SU-DHL-6 (cell line): ENCODE measurements around the gene NKPD1.

Source experiments
- H2AFZ ChIP-seq: fragments of 200-600 bp; sonication (generic); 2 replicates; pipeline ENCODE4 v1.6.1; 2014; ENCODE audit warnings: low read depth, mild to moderate bottlenecking, moderate library complexity, mixed read lengths, antibody characterized with exemption, low read length; ENCODE audit not compliant: severe bottlenecking
- H3F3A ChIP-seq: fragments of 200-600 bp; shearing (Covaris generic); 2 replicates; pipeline ENCODE4 v1.6.0; 2016; ENCODE audit warnings: antibody characterized with exemption, mild to moderate bottlenecking; ENCODE audit not compliant: insufficient read depth
- H3K27ac ChIP-seq: fragments of 200-600 bp; sonication (generic); 2 replicates; pipeline ENCODE4 v1.5.1; 2016; ENCODE audit warnings: low read depth, mild to moderate bottlenecking, low read length, moderate library complexity, mixed read lengths
- H3K27me3 ChIP-seq: fragments of 200-600 bp; sonication (generic), shearing (Covaris generic); 2 replicates; pipeline ENCODE4 v1.6.0; 2014; ENCODE audit warnings: mild to moderate bottlenecking, low read length
- H3K36me3 ChIP-seq: fragments of 200-600 bp; sonication (generic); 2 replicates; pipeline ENCODE4 v1.6.1; 2014; ENCODE audit warnings: mild to moderate bottlenecking, low read length, mixed read lengths
- H3K4me2 ChIP-seq: fragments of 300-600, 200-600 bp; shearing (Covaris generic), sonication (generic); 2 replicates; pipeline ENCODE4 v1.6.0; 2014; ENCODE audit warnings: low read length, low read depth, mild to moderate bottlenecking; ENCODE audit not compliant: poor library complexity, severe bottlenecking
- H3K4me3 ChIP-seq: fragments of 200-600 bp; sonication (generic); 2 replicates; pipeline ENCODE4 v1.5.1; 2014; ENCODE audit warnings: antibody characterized with exemption, low read length, mild to moderate bottlenecking, mixed read lengths; ENCODE audit not compliant: insufficient read depth, poor library complexity, severe bottlenecking
- H3K79me2 ChIP-seq: fragments of 200-600 bp; sonication (generic); 2 replicates; pipeline ENCODE4 v1.6.1; 2014; ENCODE audit warnings: mild to moderate bottlenecking, low read length, moderate library complexity; ENCODE audit not compliant: insufficient read depth
- H3K9ac ChIP-seq: fragments of 200-600 bp; sonication (generic); 2 replicates; pipeline ENCODE4 v1.7.0; 2014; ENCODE audit warnings: mild to moderate bottlenecking, low read length
- H3K9me2 ChIP-seq: fragments of 200-600 bp; sonication (generic); replicated peaks from 2 replicates; pipeline ENCODE4 v1.6.1; 2014; ENCODE audit warnings: low read length; ENCODE audit not compliant: insufficient read depth
- H3K9me3 ChIP-seq: fragments of 200-600 bp; sonication (generic); 2 replicates; pipeline ENCODE4 v1.6.1; 2014; ENCODE audit warnings: low read length, mixed read lengths; ENCODE audit not compliant: insufficient read depth
- H4K20me1 ChIP-seq: fragments of 200-600 bp; sonication (generic); 2 replicates; pipeline ENCODE4 v1.6.1; 2014; ENCODE audit warnings: low read depth, mild to moderate bottlenecking, antibody characterized with exemption, low read length, moderate library complexity, mixed read lengths
- EZH2phosphoT487 ChIP-seq: fragments of 200-600 bp; sonication (generic), shearing (Covaris generic); conservative IDR thresholded peaks from 2 replicates; pipeline ENCODE4 v1.6.1; 2018; ENCODE audit warnings: mild to moderate bottlenecking, antibody characterized with exemption, low read length, moderate library complexity, mixed read lengths
- TF ChIP-seq, protein P1 (sequence below): fragments of 200-600 bp; sonication (generic); IDR thresholded peaks from one replicate; pipeline ENCODE4 v1.5.1; 2017; ENCODE audit warnings: antibody characterized with exemption, mild to moderate bottlenecking, low read length, moderate library complexity; ENCODE audit not compliant: insufficient read depth, poor library complexity, severe bottlenecking

NKPD1 gene

DNA sequence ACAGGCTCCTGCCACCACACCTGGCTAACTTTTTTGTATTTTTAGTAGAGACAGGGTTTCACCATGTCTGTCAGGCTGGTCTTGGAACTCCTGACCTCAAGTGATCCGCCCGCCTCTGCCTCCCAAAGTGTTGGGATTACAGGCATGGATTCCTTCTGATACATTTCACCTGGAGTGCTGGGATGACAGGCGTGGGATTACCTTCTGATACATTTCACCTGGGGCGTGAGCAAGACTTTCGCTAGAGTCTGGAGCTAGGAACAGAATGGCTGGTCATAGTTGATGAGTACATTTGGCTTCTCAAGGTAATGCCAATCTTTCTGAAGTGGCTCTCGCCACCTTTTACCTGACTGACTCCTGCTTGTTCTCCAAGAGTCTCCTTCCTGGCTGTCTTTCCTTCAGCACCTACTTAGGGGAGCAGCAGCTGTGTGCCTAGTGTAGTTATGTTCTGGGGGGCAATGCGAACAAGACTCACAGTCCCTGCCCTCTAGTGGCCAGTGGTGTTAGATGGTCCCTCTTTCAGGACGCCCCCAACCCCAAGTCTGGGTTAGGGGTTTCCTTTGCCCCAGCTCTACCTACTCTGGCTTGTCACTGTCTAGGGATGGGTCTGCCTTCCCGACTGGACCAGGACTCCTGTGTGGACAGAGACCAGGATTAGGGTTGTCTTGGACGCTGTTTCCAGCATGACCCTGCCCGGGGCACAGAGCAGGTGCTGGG lies 48.5 kb downstream of the NKPD1 start:
- TF ChIP-seq, protein P1, sequence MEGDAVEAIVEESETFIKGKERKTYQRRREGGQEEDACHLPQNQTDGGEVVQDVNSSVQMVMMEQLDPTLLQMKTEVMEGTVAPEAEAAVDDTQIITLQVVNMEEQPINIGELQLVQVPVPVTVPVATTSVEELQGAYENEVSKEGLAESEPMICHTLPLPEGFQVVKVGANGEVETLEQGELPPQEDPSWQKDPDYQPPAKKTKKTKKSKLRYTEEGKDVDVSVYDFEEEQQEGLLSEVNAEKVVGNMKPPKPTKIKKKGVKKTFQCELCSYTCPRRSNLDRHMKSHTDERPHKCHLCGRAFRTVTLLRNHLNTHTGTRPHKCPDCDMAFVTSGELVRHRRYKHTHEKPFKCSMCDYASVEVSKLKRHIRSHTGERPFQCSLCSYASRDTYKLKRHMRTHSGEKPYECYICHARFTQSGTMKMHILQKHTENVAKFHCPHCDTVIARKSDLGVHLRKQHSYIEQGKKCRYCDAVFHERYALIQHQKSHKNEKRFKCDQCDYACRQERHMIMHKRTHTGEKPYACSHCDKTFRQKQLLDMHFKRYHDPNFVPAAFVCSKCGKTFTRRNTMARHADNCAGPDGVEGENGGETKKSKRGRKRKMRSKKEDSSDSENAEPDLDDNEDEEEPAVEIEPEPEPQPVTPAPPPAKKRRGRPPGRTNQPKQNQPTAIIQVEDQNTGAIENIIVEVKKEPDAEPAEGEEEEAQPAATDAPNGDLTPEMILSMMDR, result no peak
- no peak for TF ChIP-seq EZH2phosphoT487
- Histone ChIP-seq H3K9me2 (no peaks in the 10 kb centered on the region), H3K79me2 (peaks cover 75% of the 10 kb centered on the region), H3K27ac (no peak overlapping the region), H2AFZ (no peak overlapping the region), H3F3A (no peaks in the 10 kb centered on the region), H3K4me2 (no peak overlapping the region), H3K36me3 (no peaks in the 10 kb centered on the region), H3K9me3 (no peaks in the 10 kb centered on the region), H3K27me3 (no peaks in the 10 kb centered on the region), H4K20me1 (no peaks in the 10 kb centered on the region; the same call in 1 of the 2 replicates), H3K9ac (no peak overlapping the region), H3K4me3 (no peak overlapping the region)
